SU-DHL-6 (cell line): Measurements from ENCODE around the gene C12orf43.

ENCODE experiments used
- H2AFZ ChIP-seq: fragments of 200-600 bp; sonication (generic); 2 replicates; pipeline ENCODE4 v1.6.1; 2014; ENCODE audit warnings: low read depth, mild to moderate bottlenecking, moderate library complexity, mixed read lengths, antibody characterized with exemption, low read length; ENCODE audit not compliant: severe bottlenecking
- H3F3A ChIP-seq: fragments of 200-600 bp; shearing (Covaris generic); 2 replicates; pipeline ENCODE4 v1.6.0; 2016; ENCODE audit warnings: antibody characterized with exemption, mild to moderate bottlenecking; ENCODE audit not compliant: insufficient read depth
- H3K27ac ChIP-seq: fragments of 200-600 bp; sonication (generic); 2 replicates; pipeline ENCODE4 v1.5.1; 2016; ENCODE audit warnings: low read depth, mild to moderate bottlenecking, low read length, moderate library complexity, mixed read lengths
- H3K27me3 ChIP-seq: fragments of 200-600 bp; sonication (generic), shearing (Covaris generic); 2 replicates; pipeline ENCODE4 v1.6.0; 2014; ENCODE audit warnings: mild to moderate bottlenecking, low read length
- H3K36me3 ChIP-seq: fragments of 200-600 bp; sonication (generic); 2 replicates; pipeline ENCODE4 v1.6.1; 2014; ENCODE audit warnings: mild to moderate bottlenecking, low read length, mixed read lengths
- H3K4me2 ChIP-seq: fragments of 300-600, 200-600 bp; shearing (Covaris generic), sonication (generic); 2 replicates; pipeline ENCODE4 v1.6.0; 2014; ENCODE audit warnings: low read length, low read depth, mild to moderate bottlenecking; ENCODE audit not compliant: poor library complexity, severe bottlenecking
- H3K4me3 ChIP-seq: fragments of 200-600 bp; sonication (generic); 2 replicates; pipeline ENCODE4 v1.5.1; 2014; ENCODE audit warnings: antibody characterized with exemption, low read length, mild to moderate bottlenecking, mixed read lengths; ENCODE audit not compliant: insufficient read depth, poor library complexity, severe bottlenecking
- H3K79me2 ChIP-seq: fragments of 200-600 bp; sonication (generic); 2 replicates; pipeline ENCODE4 v1.6.1; 2014; ENCODE audit warnings: mild to moderate bottlenecking, low read length, moderate library complexity; ENCODE audit not compliant: insufficient read depth
- H3K9ac ChIP-seq: fragments of 200-600 bp; sonication (generic); 2 replicates; pipeline ENCODE4 v1.7.0; 2014; ENCODE audit warnings: mild to moderate bottlenecking, low read length
- H3K9me2 ChIP-seq: fragments of 200-600 bp; sonication (generic); replicated peaks from 2 replicates; pipeline ENCODE4 v1.6.1; 2014; ENCODE audit warnings: low read length; ENCODE audit not compliant: insufficient read depth
- H3K9me3 ChIP-seq: fragments of 200-600 bp; sonication (generic); 2 replicates; pipeline ENCODE4 v1.6.1; 2014; ENCODE audit warnings: low read length, mixed read lengths; ENCODE audit not compliant: insufficient read depth
- H4K20me1 ChIP-seq: fragments of 200-600 bp; sonication (generic); 2 replicates; pipeline ENCODE4 v1.6.1; 2014; ENCODE audit warnings: low read depth, mild to moderate bottlenecking, antibody characterized with exemption, low read length, moderate library complexity, mixed read lengths
- EZH2phosphoT487 ChIP-seq: fragments of 200-600 bp; sonication (generic), shearing (Covaris generic); conservative IDR thresholded peaks from 2 replicates; pipeline ENCODE4 v1.6.1; 2018; ENCODE audit warnings: mild to moderate bottlenecking, antibody characterized with exemption, low read length, moderate library complexity, mixed read lengths
- TF ChIP-seq, protein P1 (sequence below): fragments of 200-600 bp; sonication (generic); IDR thresholded peaks from one replicate; pipeline ENCODE4 v1.5.1; 2017; ENCODE audit warnings: antibody characterized with exemption, mild to moderate bottlenecking, low read length, moderate library complexity; ENCODE audit not compliant: insufficient read depth, poor library complexity, severe bottlenecking

The C12orf43 gene

DNA sequence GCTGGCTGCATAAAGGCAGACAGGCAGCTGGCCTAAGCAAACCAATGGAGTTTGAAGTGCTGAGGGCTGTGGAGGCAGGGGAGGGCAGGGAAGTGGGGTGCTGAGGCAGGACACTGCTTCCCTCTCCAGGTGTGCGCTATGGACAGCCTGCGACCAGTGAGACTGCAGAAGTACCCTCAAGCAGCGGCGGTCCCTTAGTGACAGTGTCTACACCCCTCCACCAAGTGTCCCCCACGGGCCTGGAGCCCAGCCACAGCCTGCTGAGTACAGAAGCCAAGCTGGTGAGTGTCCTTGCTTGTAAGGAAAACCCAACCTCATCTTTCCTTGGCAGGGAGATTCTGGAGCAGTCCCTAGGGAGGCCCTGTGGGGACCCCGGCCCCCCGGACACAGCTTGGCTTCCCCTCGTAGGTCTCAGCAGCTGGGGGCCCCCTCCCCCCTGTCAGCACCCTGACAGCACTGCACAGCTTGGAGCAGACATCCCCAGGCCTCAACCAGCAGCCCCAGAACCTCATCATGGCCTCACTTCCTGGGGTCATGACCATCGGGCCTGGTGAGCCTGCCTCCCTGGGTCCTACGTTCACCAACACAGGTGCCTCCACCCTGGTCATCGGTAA is 20.0 kb downstream of the C12orf43 start:
- H4K20me1 ChIP-seq, result no peaks in the 10 kb centered on the region
- no peaks in the 10 kb centered on the region for H3K27me3 ChIP-seq
- H3K4me3 ChIP-seq, result no peak overlapping the region

GRCh38 chr12:120994589-120995337 is 21.5 kb downstream of the C12orf43 start:
- no peaks in the 10 kb centered on the region for H3K27me3 ChIP-seq
- no peaks in the 10 kb centered on the region for H3F3A ChIP-seq
- H3K9ac ChIP-seq, result no peak overlapping the region
- TF ChIP-seq EZH2phosphoT487, result no peak
- TF ChIP-seq, protein P1, sequence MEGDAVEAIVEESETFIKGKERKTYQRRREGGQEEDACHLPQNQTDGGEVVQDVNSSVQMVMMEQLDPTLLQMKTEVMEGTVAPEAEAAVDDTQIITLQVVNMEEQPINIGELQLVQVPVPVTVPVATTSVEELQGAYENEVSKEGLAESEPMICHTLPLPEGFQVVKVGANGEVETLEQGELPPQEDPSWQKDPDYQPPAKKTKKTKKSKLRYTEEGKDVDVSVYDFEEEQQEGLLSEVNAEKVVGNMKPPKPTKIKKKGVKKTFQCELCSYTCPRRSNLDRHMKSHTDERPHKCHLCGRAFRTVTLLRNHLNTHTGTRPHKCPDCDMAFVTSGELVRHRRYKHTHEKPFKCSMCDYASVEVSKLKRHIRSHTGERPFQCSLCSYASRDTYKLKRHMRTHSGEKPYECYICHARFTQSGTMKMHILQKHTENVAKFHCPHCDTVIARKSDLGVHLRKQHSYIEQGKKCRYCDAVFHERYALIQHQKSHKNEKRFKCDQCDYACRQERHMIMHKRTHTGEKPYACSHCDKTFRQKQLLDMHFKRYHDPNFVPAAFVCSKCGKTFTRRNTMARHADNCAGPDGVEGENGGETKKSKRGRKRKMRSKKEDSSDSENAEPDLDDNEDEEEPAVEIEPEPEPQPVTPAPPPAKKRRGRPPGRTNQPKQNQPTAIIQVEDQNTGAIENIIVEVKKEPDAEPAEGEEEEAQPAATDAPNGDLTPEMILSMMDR, result no peak
- no peaks in the 10 kb centered on the region for H3K9me3 ChIP-seq
- H3K79me2 ChIP-seq, result no peaks in the 10 kb centered on the region
- H2AFZ ChIP-seq, result no peak overlapping the region
- no peaks in the 10 kb centered on the region for H3K36me3 ChIP-seq
- no peak overlapping the region for H3K27ac ChIP-seq
- H4K20me1 ChIP-seq, result no peaks in the 10 kb centered on the region
- H3K4me2 ChIP-seq, result no peak overlapping the region
- no peak overlapping the region for H3K4me3 ChIP-seq
- H3K9me2 ChIP-seq, result no peaks in the 10 kb centered on the region

More for the DNA sequence above, 20.0 kb downstream of the C12orf43 start:
- Histone ChIP-seq H3K4me2 (no peak overlapping the region), H3K79me2 (no peaks in the 10 kb centered on the region), H3F3A (no peaks in the 10 kb centered on the region), H2AFZ (no peak overlapping the region), H3K9ac (no peak overlapping the region), H3K36me3 (no peaks in the 10 kb centered on the region), H3K27ac (no peak overlapping the region), H3K9me2 (no peaks in the 10 kb centered on the region), H3K9me3 (no peaks in the 10 kb centered on the region)
- TF ChIP-seq EZH2phosphoT487, result no peak
- TF ChIP-seq, protein P1, result no peak

- no peak overlapping the region for H3K27ac ChIP-seq
Observed at GRCh38 chr12:120994059-120994458, 22.2 kb downstream of the C12orf43 start.

More at GRCh38 chr12:120994059-120994458, 22.2 kb downstream of the C12orf43 start:
- H3K9me3 ChIP-seq, result no peaks in the 10 kb centered on the region
- H3F3A ChIP-seq, result no peaks in the 10 kb centered on the region
- no peak overlapping the region for H3K9ac ChIP-seq
- no peaks in the 10 kb centered on the region for H3K79me2 ChIP-seq
- H3K4me3 ChIP-seq, result no peak overlapping the region
- TF ChIP-seq EZH2phosphoT487, result no peak
- TF ChIP-seq, protein P1, result no peak
- H3K4me2 ChIP-seq, result no peak overlapping the region
- no peaks in the 10 kb centered on the region for H3K36me3 ChIP-seq
- no peaks in the 10 kb centered on the region for H4K20me1 ChIP-seq
- no peak overlapping the region for H2AFZ ChIP-seq
- H3K27me3 ChIP-seq, result no peaks in the 10 kb centered on the region
- H3K9me2 ChIP-seq, result no peaks in the 10 kb centered on the region
